GM18867 (cell line): ENCODE results near the gene MMAA.
"Not testable (repeated sequence)": the region's sequence is repeated elsewhere in the genome, so short reads cannot be mapped to it uniquely, and the experiment has no call there.

ENCODE experiments used
- ATAC-seq: cut with Tn5 transposase; IDR thresholded peaks from one replicate; pipeline ENCODE4 v1.9.1; 2021; ENCODE audit warnings: mild to moderate bottlenecking, moderate library complexity; ENCODE audit not compliant: unreplicated experiment

MMAA gene

GRCh38 chr4:145618932-145619638 is at the start of gene MMAA:
Gene MMAA, plus strand, starts transcription at chr4:145619385. Its CDS starts 19,755 bp downstream, at chr4:145639140.
- ATAC-seq, result peak; percentile 87

GRCh38 chr4:145574546-145574945 is 44.6 kb upstream of the MMAA start:
- not testable (repeated sequence) for ATAC-seq

- no peak for ATAC-seq
Measured at GRCh38 chr4:145580906-145581305, 38.3 kb upstream of the MMAA start.

GRCh38 chr4:145583191-145584055 is 35.8 kb upstream of the MMAA start:
- no peak for ATAC-seq

- no peak for ATAC-seq
Measured at GRCh38 chr4:145587088-145587754, 32.0 kb upstream of the MMAA start.

- ATAC-seq, result not testable (repeated sequence)
Measured at GRCh38 chr4:145589381-145589780, 29.8 kb upstream of the MMAA start.

- ATAC-seq, result no peak
Measured at GRCh38 chr4:145589916-145590702, 29.1 kb upstream of the MMAA start.

- no peak for ATAC-seq
Measured at GRCh38 chr4:145602129-145602760, 16.9 kb upstream of the MMAA start.

- no peak for ATAC-seq
Measured at GRCh38 chr4:145605941-145606340, 13.2 kb upstream of the MMAA start.

GRCh38 chr4:145609481-145610427 is 9.4 kb upstream of the MMAA start:
- ATAC-seq, result peak; percentile 52

GRCh38 chr4:145613566-145614232 is 5.5 kb upstream of the MMAA start:
- peak; percentile 56 for ATAC-seq

- no peak for ATAC-seq
Measured at GRCh38 chr4:145614233-145614610, 5.0 kb upstream of the MMAA start.

- no peak for ATAC-seq
Measured at GRCh38 chr4:145618210-145618931, 814 bp upstream of the MMAA start.

- ATAC-seq, result peak; percentile 51
Measured at GRCh38 chr4:145619639-145619996, 433 bp downstream of the MMAA start.

- ATAC-seq, result not testable (repeated sequence)
Measured at GRCh38 chr4:145622067-145622466, 2.9 kb downstream of the MMAA start.

- ATAC-seq, result peak; percentile 12
Measured at GRCh38 chr4:145623831-145624230, 4.6 kb downstream of the MMAA start.

GRCh38 chr4:145625677-145626622 is 6.8 kb downstream of the MMAA start:
- ATAC-seq, result no peak
